HG03064 (cell line): Measurements from ENCODE around the gene SUB1.
"Not testable (repeated sequence)": the region's sequence is repeated elsewhere in the genome, so short reads cannot be mapped to it uniquely, and the experiment has no call there.

Experiments
- ATAC-seq: cut with Tn5 transposase; IDR thresholded peaks from one replicate; pipeline ENCODE4 v1.9.1; 2021; ENCODE audit warnings: low read depth; ENCODE audit not compliant: unreplicated experiment

The SUB1 gene

GRCh38 chr5:32585446-32586275, at the start of gene SUB1:
Gene SUB1 (plus strand): TSS chr5:32585557. CDS start chr5:32588513, 2,956 bp downstream.
- ATAC-seq = peak; percentile 46

GRCh38 chr5:32536246-32536645, 49.1 kb upstream of the SUB1 start:
- ATAC-seq = no peak

GRCh38 chr5:32537437-32538029, 47.8 kb upstream of the SUB1 start:
- ATAC-seq = peak; percentile 27

- peak; percentile 69 for ATAC-seq
Measured at GRCh38 chr5:32538031-32538547, 47.3 kb upstream of the SUB1 start.

GRCh38 chr5:32539981-32540845, 45.1 kb upstream of the SUB1 start:
- ATAC-seq = no peak

GRCh38 chr5:32541241-32541640, 44.1 kb upstream of the SUB1 start:
- ATAC-seq = no peak

- ATAC-seq = peak; percentile 68
Measured at GRCh38 chr5:32542216-32543059, 42.9 kb upstream of the SUB1 start.

- ATAC-seq = no peak
Measured at GRCh38 chr5:32543291-32543690, 42.1 kb upstream of the SUB1 start.

- ATAC-seq = no peak
Measured at GRCh38 chr5:32545102-32545800, 40.1 kb upstream of the SUB1 start.

GRCh38 chr5:32551194-32551593, 34.2 kb upstream of the SUB1 start:
- no peak for ATAC-seq

GRCh38 chr5:32551865-32552264, 33.5 kb upstream of the SUB1 start:
- ATAC-seq = no peak

- not testable (repeated sequence) for ATAC-seq
Measured at GRCh38 chr5:32552491-32552890, 32.9 kb upstream of the SUB1 start.

GRCh38 chr5:32552936-32553335, 32.4 kb upstream of the SUB1 start:
- ATAC-seq = no peak

GRCh38 chr5:32554181-32554780, 31.1 kb upstream of the SUB1 start:
- ATAC-seq = not testable (repeated sequence)

- ATAC-seq = not testable (repeated sequence)
Measured at GRCh38 chr5:32556543-32556942, 28.8 kb upstream of the SUB1 start.

GRCh38 chr5:32559411-32559810, 25.9 kb upstream of the SUB1 start:
- ATAC-seq = no peak

GRCh38 chr5:32559921-32560320, 25.4 kb upstream of the SUB1 start:
- ATAC-seq = no peak

GRCh38 chr5:32562056-32562455, 23.3 kb upstream of the SUB1 start:
- ATAC-seq = no peak

- no peak for ATAC-seq
Measured at GRCh38 chr5:32562843-32563242, 22.5 kb upstream of the SUB1 start.
